ENCODE data around the gene ZKSCAN5.

The ZKSCAN5 gene

DNA sequence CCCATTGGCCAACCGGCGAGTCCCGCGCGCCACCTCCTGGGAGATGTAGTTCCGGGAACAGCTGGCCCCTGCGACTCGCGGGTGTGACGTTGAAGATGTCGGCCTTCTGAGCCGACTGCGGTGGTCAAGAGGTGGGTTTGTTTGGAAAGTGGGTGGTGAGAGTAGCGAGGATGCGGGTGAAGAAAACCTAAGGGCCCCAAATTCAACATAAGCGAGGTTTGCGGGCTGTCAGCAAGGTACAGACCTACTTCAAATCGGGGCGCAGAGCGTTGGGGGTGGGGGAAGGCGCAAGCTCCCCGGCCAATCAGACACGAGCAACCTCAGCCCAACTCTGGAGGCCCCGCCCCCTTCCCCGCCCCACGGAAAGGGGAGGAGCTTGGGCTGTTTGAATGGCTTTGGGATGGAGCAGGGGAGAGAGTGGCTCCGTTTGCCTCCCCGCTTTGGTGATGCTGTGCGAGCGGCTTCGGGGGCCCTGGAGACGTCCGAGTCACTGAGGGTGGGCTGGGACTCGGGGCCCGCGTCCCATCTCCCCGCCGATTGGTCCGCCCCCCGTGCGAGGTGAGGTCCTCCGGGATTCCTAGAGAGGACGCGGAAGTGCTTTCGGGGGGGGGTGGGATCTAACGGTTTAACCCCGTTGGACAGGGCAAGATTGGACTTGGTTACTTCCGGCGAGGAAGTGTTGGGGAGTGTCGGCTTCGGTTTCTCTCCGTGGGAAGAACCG lies at the start of gene ZKSCAN5:
ZKSCAN5 (plus strand) TSS at position 60 of the 721 bp plus-strand sequence. CDS start 1,383 bp downstream, outside the sequence.
- Histone ChIP-seq H4K20me1 (ENCODE audit: control insufficient read depth, insufficient read depth, low read depth, low read length) (no peaks in the 10 kb centered on the region), H3K9me3 (ENCODE audit: control insufficient read depth, insufficient read depth, low read length) (peaks cover 6% of the 10 kb centered on the region; the same call in 1 of the 2 replicates), H3K4me3 (ENCODE audit: low read length) (peak within 1 kb of the TSS; percentile 95), H3K9me2 (replicated peaks; ENCODE audit: control insufficient read depth, low read length) (no peaks in the 10 kb centered on the region), H3K4me1 (ENCODE audit: control insufficient read depth, low read length) (peaks cover 27% of the 10 kb centered on the region), H3K36me3 (ENCODE audit: control insufficient read depth, low read length) (peaks cover 20% of the 10 kb centered on the region), H3K4me2 (ENCODE audit: low read length) (peak within 1 kb of the TSS; percentile 88), H3K27ac (ENCODE audit: low read depth, low read length) (peak within 1 kb of the TSS; percentile 80), H3K27me3 (ENCODE audit: control insufficient read depth, low read length) (no peaks in the 10 kb centered on the region), H3K79me2 (ENCODE audit: control insufficient read depth, low read length) (peaks cover 55% of the 10 kb centered on the region), H3F3A (ENCODE audit: control insufficient read depth, insufficient read depth) (peaks cover 9% of the 10 kb centered on the region)
- TF ChIP-seq, protein P1, sequence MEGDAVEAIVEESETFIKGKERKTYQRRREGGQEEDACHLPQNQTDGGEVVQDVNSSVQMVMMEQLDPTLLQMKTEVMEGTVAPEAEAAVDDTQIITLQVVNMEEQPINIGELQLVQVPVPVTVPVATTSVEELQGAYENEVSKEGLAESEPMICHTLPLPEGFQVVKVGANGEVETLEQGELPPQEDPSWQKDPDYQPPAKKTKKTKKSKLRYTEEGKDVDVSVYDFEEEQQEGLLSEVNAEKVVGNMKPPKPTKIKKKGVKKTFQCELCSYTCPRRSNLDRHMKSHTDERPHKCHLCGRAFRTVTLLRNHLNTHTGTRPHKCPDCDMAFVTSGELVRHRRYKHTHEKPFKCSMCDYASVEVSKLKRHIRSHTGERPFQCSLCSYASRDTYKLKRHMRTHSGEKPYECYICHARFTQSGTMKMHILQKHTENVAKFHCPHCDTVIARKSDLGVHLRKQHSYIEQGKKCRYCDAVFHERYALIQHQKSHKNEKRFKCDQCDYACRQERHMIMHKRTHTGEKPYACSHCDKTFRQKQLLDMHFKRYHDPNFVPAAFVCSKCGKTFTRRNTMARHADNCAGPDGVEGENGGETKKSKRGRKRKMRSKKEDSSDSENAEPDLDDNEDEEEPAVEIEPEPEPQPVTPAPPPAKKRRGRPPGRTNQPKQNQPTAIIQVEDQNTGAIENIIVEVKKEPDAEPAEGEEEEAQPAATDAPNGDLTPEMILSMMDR (IDR thresholded peaks at IDR 0.05; ENCODE audit: low read depth, low read length, poor library complexity, severe bottlenecking): peak; percentile 20
- TF ChIP-seq EZH2phosphoT487 (IDR thresholded peaks at IDR 0.05; ENCODE audit: borderline replicate concordance, low read length): no peak

DNA sequence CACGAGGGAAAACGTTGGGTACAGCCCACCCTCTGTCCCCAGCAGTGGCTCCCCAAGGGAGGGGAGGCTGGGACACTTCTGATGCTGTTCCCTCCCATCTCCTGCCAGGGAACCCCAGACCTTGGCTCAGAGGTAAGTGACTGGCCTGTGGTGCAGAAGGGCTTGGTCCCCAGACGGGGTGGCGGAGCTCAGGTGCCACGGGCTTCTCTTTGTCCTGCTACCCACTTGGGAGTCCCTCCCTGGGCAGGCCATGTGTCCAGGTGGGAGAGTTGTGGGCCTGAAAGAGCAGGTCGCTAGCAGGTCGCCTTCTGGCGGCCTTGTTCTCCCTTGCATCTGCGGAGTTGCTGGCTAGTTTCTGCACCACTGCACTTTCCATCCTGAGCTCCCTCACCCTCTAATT lies 48.6 kb upstream of the ZKSCAN5 start:
- no peak overlapping the region for H3K4me2 ChIP-seq (ENCODE audit: low read length)
- peaks cover 6% of the 10 kb centered on the region; the same call in 1 of the 2 replicates for H4K20me1 ChIP-seq (ENCODE audit: control insufficient read depth, insufficient read depth, low read depth, low read length)
- no peaks in the 10 kb centered on the region for H3K9me2 ChIP-seq (replicated peaks; ENCODE audit: control insufficient read depth, low read length)
- peaks cover 97% of the 10 kb centered on the region for H3K36me3 ChIP-seq (ENCODE audit: control insufficient read depth, low read length)
- H3F3A ChIP-seq (ENCODE audit: control insufficient read depth, insufficient read depth): peaks cover 13% of the 10 kb centered on the region
- no peak overlapping the region for H3K4me3 ChIP-seq (ENCODE audit: low read length)
- no peak for TF ChIP-seq EZH2phosphoT487 (IDR thresholded peaks at IDR 0.05; ENCODE audit: borderline replicate concordance, low read length)
- TF ChIP-seq, protein P1 (IDR thresholded peaks at IDR 0.05; ENCODE audit: low read depth, low read length, poor library complexity, severe bottlenecking): no peak
- H3K9me3 ChIP-seq (ENCODE audit: control insufficient read depth, insufficient read depth, low read length): no peaks in the 10 kb centered on the region
- H3K27ac ChIP-seq (ENCODE audit: low read depth, low read length): no peak overlapping the region
- peaks cover 2% of the 10 kb centered on the region for H3K4me1 ChIP-seq (ENCODE audit: control insufficient read depth, low read length)
- H3K27me3 ChIP-seq (ENCODE audit: control insufficient read depth, low read length): no peaks in the 10 kb centered on the region
- peaks cover 48% of the 10 kb centered on the region for H3K79me2 ChIP-seq (ENCODE audit: control insufficient read depth, low read length)

DNA sequence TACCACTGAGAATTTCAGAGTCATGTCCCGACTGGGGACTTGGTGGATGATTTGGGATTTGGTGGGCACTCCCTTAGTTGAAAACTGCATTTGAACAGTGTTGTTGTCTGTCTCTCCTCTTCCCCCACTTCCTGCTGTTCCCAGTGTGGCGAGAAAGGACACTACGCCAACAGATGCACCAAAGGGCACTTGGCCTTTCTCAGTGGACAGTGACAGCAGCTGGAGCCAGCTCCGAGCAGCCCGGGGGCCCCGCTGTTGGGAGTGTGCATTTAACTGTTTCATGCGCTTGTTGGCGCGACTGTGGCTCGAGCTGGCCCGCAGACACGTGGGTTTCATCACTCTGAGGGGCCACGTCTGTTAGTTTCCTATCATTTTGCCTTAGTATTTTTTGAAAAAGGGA lies 48.2 kb upstream of the ZKSCAN5 start:
- H3K9me3 ChIP-seq (ENCODE audit: control insufficient read depth, insufficient read depth, low read length): no peaks in the 10 kb centered on the region
- TF ChIP-seq EZH2phosphoT487 (IDR thresholded peaks at IDR 0.05; ENCODE audit: borderline replicate concordance, low read length): no peak
- TF ChIP-seq, protein P1 (IDR thresholded peaks at IDR 0.05; ENCODE audit: low read depth, low read length, poor library complexity, severe bottlenecking): no peak
- H4K20me1 ChIP-seq (ENCODE audit: control insufficient read depth, insufficient read depth, low read depth, low read length): peaks cover 6% of the 10 kb centered on the region; the same call in 1 of the 2 replicates
- H3K79me2 ChIP-seq (ENCODE audit: control insufficient read depth, low read length): peaks cover 52% of the 10 kb centered on the region
- H3K4me2 ChIP-seq (ENCODE audit: low read length): no peak overlapping the region
- H3K27ac ChIP-seq (ENCODE audit: low read depth, low read length): no peak overlapping the region
- no peaks in the 10 kb centered on the region for H3K27me3 ChIP-seq (ENCODE audit: control insufficient read depth, low read length)
- peaks cover 98% of the 10 kb centered on the region for H3K36me3 ChIP-seq (ENCODE audit: control insufficient read depth, low read length)
- H3K4me3 ChIP-seq (ENCODE audit: low read length): no peak overlapping the region
- H3K4me1 ChIP-seq (ENCODE audit: control insufficient read depth, low read length): peaks cover 6% of the 10 kb centered on the region
- H3K9me2 ChIP-seq (replicated peaks; ENCODE audit: control insufficient read depth, low read length): no peaks in the 10 kb centered on the region
- peaks cover 16% of the 10 kb centered on the region for H3F3A ChIP-seq (ENCODE audit: control insufficient read depth, insufficient read depth)

Data from DOHH2 (cell line).